Stomach smooth muscle (tissue), 2 donors: ENCODE measurements around the gene EYS.

Experiments used
- H3K27ac ChIP-seq: one replicate; pipeline ENCODE4 v1.7.0; 2013; ENCODE audit warnings: mild to moderate bottlenecking, low read length, inconsistent platforms
- H3K27me3 ChIP-seq, 2 donors: one replicate each; pipeline ENCODE4 v1.7.0; 2013; ENCODE audit warnings: low read length in 2 of 2; ENCODE audit not compliant: insufficient read depth in 2 of 2, control insufficient read depth in 1 of 2
- H3K36me3 ChIP-seq, 2 donors: one replicate each; pipeline ENCODE4 v1.7.0; 2013; ENCODE audit warnings: low read length in 2 of 2; ENCODE audit not compliant: control insufficient read depth in 2 of 2, insufficient read depth in 2 of 2
- H3K4me1 ChIP-seq: one replicate; pipeline ENCODE4 v1.7.0; 2013; ENCODE audit warnings: low read length; ENCODE audit not compliant: control insufficient read depth, insufficient read depth
- H3K4me3 ChIP-seq, 2 donors: one replicate each; pipeline ENCODE4 v1.7.0; 2013; ENCODE audit warnings: low read length in 2 of 2
- H3K9ac ChIP-seq, 2 donors: one replicate each; pipeline ENCODE4 v1.7.0; 2013; ENCODE audit warnings: low read length in 2 of 2, mild to moderate bottlenecking in 1 of 2
- H3K9me3 ChIP-seq, 2 donors: one replicate each; pipeline ENCODE4 v1.7.0; 2013; ENCODE audit warnings: low read length in 2 of 2; ENCODE audit not compliant: control insufficient read depth in 2 of 2
- donor health status: healthy.
- donor health status: Pancreatic carcinoma.

Gene EYS

GRCh38 chr6:64777941-64778785 is 928.9 kb downstream of the EYS start:
- no peak overlapping the region for H3K4me3 ChIP-seq
- no peak overlapping the region for H3K27ac ChIP-seq
- no peak overlapping the region for H3K9ac ChIP-seq
- H3K9me3 ChIP-seq: peaks cover 0 to 4% of the 10 kb centered on the region in 2 donors
- no peaks in the 10 kb centered on the region for H3K27me3 ChIP-seq
- H3K36me3 ChIP-seq: no peaks in the 10 kb centered on the region
- H3K4me1 ChIP-seq: no peaks in the 10 kb centered on the region

- H3K4me3 ChIP-seq: no peak overlapping the region
- H3K27me3 ChIP-seq: no peaks in the 10 kb centered on the region
- peaks cover 0 to 4% of the 10 kb centered on the region in 2 donors for H3K9me3 ChIP-seq
- H3K27ac ChIP-seq: no peak overlapping the region
- H3K9ac ChIP-seq: no peak overlapping the region
- H3K36me3 ChIP-seq: no peaks in the 10 kb centered on the region
- no peaks in the 10 kb centered on the region for H3K4me1 ChIP-seq
These were observed 930.7 kb downstream of the EYS start for GRCh38 chr6:64776359-64776758.

- H3K9ac ChIP-seq: no peak overlapping the region
- H3K4me3 ChIP-seq: no peak overlapping the region
- no peaks in the 10 kb centered on the region for H3K4me1 ChIP-seq
- no peaks in the 10 kb centered on the region for H3K27me3 ChIP-seq
- H3K27ac ChIP-seq: no peak overlapping the region
- H3K9me3 ChIP-seq: peaks cover 0 to 4% of the 10 kb centered on the region in 2 donors
- H3K36me3 ChIP-seq: no peaks in the 10 kb centered on the region
These were observed 932.1 kb downstream of the EYS start for GRCh38 chr6:64774881-64775280.

- H3K9ac ChIP-seq: no peak overlapping the region
- H3K27me3 ChIP-seq: no peaks in the 10 kb centered on the region
- H3K36me3 ChIP-seq: no peaks in the 10 kb centered on the region
- H3K4me1 ChIP-seq: no peaks in the 10 kb centered on the region
- H3K9me3 ChIP-seq: no peaks in the 10 kb centered on the region
- no peak overlapping the region for H3K27ac ChIP-seq
- no peak overlapping the region for H3K4me3 ChIP-seq
These were observed 956.1 kb downstream of the EYS start for GRCh38 chr6:64750910-64751309.

GRCh38 chr6:64737418-64737817 is 969.6 kb downstream of the EYS start:
- Histone ChIP-seq H3K36me3 (no peaks in the 10 kb centered on the region), H3K27me3 (no peaks in the 10 kb centered on the region)

GRCh38 chr6:64736421-64736950 is 970.5 kb downstream of the EYS start:
- no peak overlapping the region for H3K9ac ChIP-seq

More at GRCh38 chr6:64737418-64737817, 969.6 kb downstream of the EYS start:
- Histone ChIP-seq H3K4me1 (no peaks in the 10 kb centered on the region), H3K9ac (no peak overlapping the region), H3K9me3 (no peaks in the 10 kb centered on the region), H3K27ac (no peak overlapping the region), H3K4me3 (no peak overlapping the region)

GRCh38 chr6:64733433-64733832 is 973.6 kb downstream of the EYS start:
- H3K4me3 ChIP-seq: no peak overlapping the region
- no peak overlapping the region for H3K9ac ChIP-seq
- H3K27ac ChIP-seq: no peak overlapping the region
- H3K9me3 ChIP-seq: no peaks in the 10 kb centered on the region
- H3K4me1 ChIP-seq: no peaks in the 10 kb centered on the region
- H3K36me3 ChIP-seq: no peaks in the 10 kb centered on the region
- H3K27me3 ChIP-seq: no peaks in the 10 kb centered on the region

More at GRCh38 chr6:64736421-64736950, 970.5 kb downstream of the EYS start:
- H3K27me3 ChIP-seq: no peaks in the 10 kb centered on the region
- no peak overlapping the region for H3K4me3 ChIP-seq
- H3K9me3 ChIP-seq: no peaks in the 10 kb centered on the region
- H3K27ac ChIP-seq: no peak overlapping the region
- no peaks in the 10 kb centered on the region for H3K36me3 ChIP-seq
- H3K4me1 ChIP-seq: no peaks in the 10 kb centered on the region

GRCh38 chr6:64732888-64733287 is 974.1 kb downstream of the EYS start:
- Histone ChIP-seq H3K36me3 (no peaks in the 10 kb centered on the region), H3K4me1 (no peaks in the 10 kb centered on the region), H3K9me3 (no peaks in the 10 kb centered on the region), H3K27ac (no peak overlapping the region), H3K27me3 (no peaks in the 10 kb centered on the region), H3K4me3 (no peak overlapping the region), H3K9ac (no peak overlapping the region)

- no peak overlapping the region for H3K9ac ChIP-seq
- H3K27ac ChIP-seq: no peak overlapping the region
- H3K4me1 ChIP-seq: no peaks in the 10 kb centered on the region
- no peaks in the 10 kb centered on the region for H3K36me3 ChIP-seq
- H3K27me3 ChIP-seq: no peaks in the 10 kb centered on the region
- H3K4me3 ChIP-seq: no peak overlapping the region
- no peaks in the 10 kb centered on the region for H3K9me3 ChIP-seq
These were observed 977.5 kb downstream of the EYS start for GRCh38 chr6:64729522-64729921.

- H3K27me3 ChIP-seq: no peaks in the 10 kb centered on the region
- H3K9me3 ChIP-seq: no peaks in the 10 kb centered on the region
- H3K27ac ChIP-seq: no peak overlapping the region
- H3K36me3 ChIP-seq: no peaks in the 10 kb centered on the region
- no peaks in the 10 kb centered on the region for H3K4me1 ChIP-seq
- H3K4me3 ChIP-seq: no peak overlapping the region
- H3K9ac ChIP-seq: no peak overlapping the region
These were observed 980.0 kb downstream of the EYS start for GRCh38 chr6:64727075-64727474.

- Histone ChIP-seq H3K27me3 (no peaks in the 10 kb centered on the region), H3K9ac (no peak overlapping the region), H3K27ac (no peak overlapping the region), H3K4me3 (no peak overlapping the region), H3K36me3 (no peaks in the 10 kb centered on the region), H3K9me3 (no peaks in the 10 kb centered on the region), H3K4me1 (no peaks in the 10 kb centered on the region)
These were observed 982.9 kb downstream of the EYS start for GRCh38 chr6:64724091-64724490.
